Measurements from ENCODE around the gene RNASEH2C. TPM values are rescaled to one million over a fixed set of nuclear protein-coding genes. Genes with fewer than 3 reads are reported as not detected.
"Not testable (repeated sequence)": the region's sequence is repeated elsewhere in the genome, so short reads cannot be mapped to it uniquely, and the experiment has no call there.

The RNASEH2C gene
- total and polyA plus RNA-seq, 2 donors: 11.9 to 102 TPM

DNA sequence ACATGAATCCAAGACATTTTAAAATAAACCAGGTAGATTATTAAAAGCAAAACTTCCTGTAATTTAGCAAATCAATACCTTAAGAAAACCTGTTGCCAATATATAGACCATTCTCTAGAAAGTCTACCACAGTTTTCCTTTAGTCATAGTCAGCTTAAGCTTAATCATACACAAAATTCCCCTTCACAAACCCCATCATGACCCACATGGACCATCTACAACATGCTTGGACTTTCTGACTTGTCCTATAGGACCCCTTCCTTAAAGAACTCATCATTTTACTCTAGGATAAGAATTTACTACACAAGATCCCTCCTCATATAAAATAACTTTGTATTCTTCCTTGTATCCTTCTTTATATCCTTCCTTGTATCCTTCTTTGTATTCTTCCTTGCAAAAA, 16.2 kb upstream of the RNASEH2C start:
- H3K4me3 ChIP-seq (ENCODE audit: low read depth, low read length): no peak overlapping the region
- H3K27ac ChIP-seq (ENCODE audit: low read depth): no peak overlapping the region
- H3K36me3 ChIP-seq (ENCODE audit: insufficient read depth): no peaks in the 10 kb centered on the region
- DNase-seq (ENCODE audit: extremely low spot score): no peak
- no peaks in the 10 kb centered on the region for H3K4me1 ChIP-seq (ENCODE audit: insufficient read depth)

GRCh38 chr11:65735111-65735510, 14.5 kb upstream of the RNASEH2C start:
- not testable (repeated sequence) for H3K27ac ChIP-seq (ENCODE audit: low read depth); DNase-seq (ENCODE audit: extremely low spot score); H3K36me3 ChIP-seq (ENCODE audit: insufficient read depth); H3K4me3 ChIP-seq (ENCODE audit: low read depth, low read length); H3K4me1 ChIP-seq (ENCODE audit: insufficient read depth)
- 70% methylated on average over 4 of the region's 4 CpGs for WGBS

DNA sequence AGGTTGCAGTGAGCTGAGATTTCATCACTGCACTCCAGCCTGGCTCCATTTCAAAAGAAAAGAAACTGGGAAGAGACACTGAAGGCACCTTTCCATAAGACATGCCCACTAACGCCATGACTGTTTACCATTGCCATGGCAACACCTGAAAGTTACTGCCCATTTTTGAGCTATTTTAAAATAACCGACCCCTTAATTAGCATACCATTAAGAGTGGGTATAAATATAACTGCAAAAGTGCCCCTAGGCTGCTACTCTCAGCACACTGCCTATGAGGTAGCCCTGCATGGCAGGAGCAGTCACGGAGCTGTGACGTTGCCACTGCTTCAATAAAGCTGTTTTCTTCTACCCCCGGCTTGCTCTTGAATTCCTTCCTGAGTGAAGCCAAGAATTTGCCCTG, 9.9 kb upstream of the RNASEH2C start:
- H3K27ac ChIP-seq (ENCODE audit: low read depth): no peak overlapping the region

DNA sequence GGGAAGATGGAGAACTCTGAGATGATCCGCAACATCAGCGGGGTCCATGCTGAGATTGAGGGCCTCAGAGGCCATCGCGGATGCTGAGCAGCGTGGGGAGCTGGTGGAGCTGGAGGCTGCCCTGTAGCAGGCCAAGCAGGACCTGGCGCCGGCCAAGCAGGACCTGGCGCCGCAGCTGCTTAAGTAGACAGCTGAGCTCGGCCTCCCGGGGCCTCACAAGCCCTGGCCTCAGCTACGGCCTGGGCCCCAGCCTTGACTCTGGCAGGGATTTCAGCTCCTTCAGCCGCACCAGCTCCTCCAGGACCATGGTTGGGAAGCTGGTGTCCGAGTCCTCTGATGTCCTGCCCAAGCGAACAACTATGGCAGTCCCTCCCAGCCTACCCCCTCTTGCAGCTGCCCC, 7.3 kb upstream of the RNASEH2C start:
- no peaks in the 10 kb centered on the region for H3K4me1 ChIP-seq (ENCODE audit: insufficient read depth)
- WGBS: 89% methylated on average over 15 of the region's 15 CpGs
- DNase-seq (ENCODE audit: extremely low spot score): no peak
- no peaks in the 10 kb centered on the region for H3K36me3 ChIP-seq (ENCODE audit: insufficient read depth)
- no peak overlapping the region for H3K27ac ChIP-seq (ENCODE audit: low read depth)
- H3K4me3 ChIP-seq (ENCODE audit: low read depth, low read length): no peak overlapping the region

More for the DNA sequence above, 9.9 kb upstream of the RNASEH2C start:
- Histone ChIP-seq H3K4me1 (ENCODE audit: insufficient read depth) (no peaks in the 10 kb centered on the region), H3K4me3 (ENCODE audit: low read depth, low read length) (no peak overlapping the region), H3K36me3 (ENCODE audit: insufficient read depth) (no peaks in the 10 kb centered on the region)
- 65% methylated on average over 5 of the region's 5 CpGs for WGBS
- no peak for DNase-seq (ENCODE audit: extremely low spot score)

GRCh38 chr11:65726660-65727059, 6.1 kb upstream of the RNASEH2C start:
- no peak overlapping the region for H3K27ac ChIP-seq (ENCODE audit: low read depth)
- WGBS: 73% methylated on average over 6 of the region's 6 CpGs

DNA sequence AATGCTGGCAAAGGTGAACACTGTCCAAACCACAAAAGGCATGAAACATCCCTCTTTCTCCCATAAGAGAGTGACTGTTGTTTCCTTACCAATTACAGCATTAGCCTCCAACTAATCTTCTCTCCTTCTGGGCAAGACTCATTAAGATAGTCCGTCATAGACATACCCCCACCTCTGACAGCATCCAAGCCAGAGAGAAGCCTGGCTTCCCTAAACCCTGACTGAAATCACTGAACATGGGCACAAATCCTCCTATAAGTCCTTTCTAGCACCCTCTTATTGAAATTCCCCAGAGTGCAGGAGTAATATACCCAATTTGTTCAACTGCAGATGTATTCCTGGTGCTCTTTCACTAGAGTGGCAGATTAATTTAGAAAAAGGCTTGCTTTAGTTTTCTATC, 1.7 kb upstream of the RNASEH2C start:
- 84% methylated on average over 1 of the region's 1 CpG for WGBS
- H3K36me3 ChIP-seq (ENCODE audit: insufficient read depth): peaks cover 6% of the 10 kb centered on the region
- no peak for DNase-seq (ENCODE audit: extremely low spot score)
- no peaks in the 10 kb centered on the region for H3K4me1 ChIP-seq (ENCODE audit: insufficient read depth)
- no peak overlapping the region for H3K4me3 ChIP-seq (ENCODE audit: low read depth, low read length)
- H3K27ac ChIP-seq (ENCODE audit: low read depth): no peak overlapping the region

More at GRCh38 chr11:65726660-65727059, 6.1 kb upstream of the RNASEH2C start:
- DNase-seq (ENCODE audit: extremely low spot score): no peak
- H3K36me3 ChIP-seq (ENCODE audit: insufficient read depth): no peaks in the 10 kb centered on the region
- H3K4me1 ChIP-seq (ENCODE audit: insufficient read depth): no peaks in the 10 kb centered on the region
- no peak overlapping the region for H3K4me3 ChIP-seq (ENCODE audit: low read depth, low read length)

DNA sequence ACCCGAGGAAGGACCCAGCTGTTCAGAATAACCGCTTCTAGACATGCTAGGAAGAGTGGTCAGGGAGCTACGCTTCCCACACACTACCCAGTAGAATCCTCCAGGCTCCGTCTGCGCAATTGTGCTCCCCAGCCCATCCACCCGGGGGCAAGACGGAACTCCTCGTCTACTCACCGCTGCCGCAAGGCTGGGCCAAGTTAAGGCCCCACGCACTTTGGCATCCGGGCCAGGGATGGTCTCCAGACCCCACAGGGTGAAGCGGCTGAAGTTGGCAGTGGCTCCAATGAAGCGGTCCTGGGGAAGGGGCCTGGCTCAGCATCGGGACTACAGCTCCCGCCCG, 757 bp downstream of the RNASEH2C start:
- no peak overlapping the region for H3K27ac ChIP-seq (ENCODE audit: low read depth)
- peaks cover 10% of the 10 kb centered on the region for H3K36me3 ChIP-seq (ENCODE audit: insufficient read depth)
- no peak for DNase-seq (ENCODE audit: extremely low spot score)
- H3K4me3 ChIP-seq (ENCODE audit: low read depth, low read length): peak overlapping the region; percentile 48
- WGBS: 2% methylated on average over 17 of the region's 17 CpGs
- no peaks in the 10 kb centered on the region for H3K4me1 ChIP-seq (ENCODE audit: insufficient read depth)

DNA sequence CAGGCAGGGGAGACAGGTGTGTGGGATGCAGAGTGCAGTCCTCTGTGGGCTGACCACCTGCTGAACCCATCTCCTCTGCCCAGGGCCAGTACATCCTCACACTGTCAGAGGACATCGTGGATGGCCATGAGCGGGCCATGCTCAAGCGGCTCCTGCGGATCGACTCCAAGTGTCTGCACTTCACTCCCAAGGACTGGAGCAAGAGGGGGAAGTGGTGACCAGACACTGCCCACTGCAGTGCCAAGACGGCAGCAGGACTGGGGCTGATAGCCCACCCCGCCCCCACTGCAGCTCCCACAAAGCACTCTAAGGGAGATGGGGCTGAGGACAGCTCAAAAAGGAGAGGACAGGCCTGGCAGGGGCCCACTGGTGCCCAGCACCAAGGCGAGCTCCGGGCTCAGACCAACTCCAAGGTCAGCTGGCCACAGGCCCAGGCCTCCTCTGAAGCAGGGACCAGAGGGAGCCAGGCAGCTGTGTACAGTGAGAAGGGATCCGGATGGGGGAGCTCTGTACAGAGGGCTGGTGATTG, 1.6 kb downstream of the RNASEH2C start:
- WGBS: 68% methylated on average over 10 of the region's 10 CpGs
- Histone ChIP-seq H3K27ac (ENCODE audit: low read depth) (no peak overlapping the region), H3K4me3 (ENCODE audit: low read depth, low read length) (no peak overlapping the region), H3K36me3 (ENCODE audit: insufficient read depth) (peaks cover 10% of the 10 kb centered on the region), H3K4me1 (ENCODE audit: insufficient read depth) (no peaks in the 10 kb centered on the region)
- DNase-seq (ENCODE audit: extremely low spot score): no peak

DNA sequence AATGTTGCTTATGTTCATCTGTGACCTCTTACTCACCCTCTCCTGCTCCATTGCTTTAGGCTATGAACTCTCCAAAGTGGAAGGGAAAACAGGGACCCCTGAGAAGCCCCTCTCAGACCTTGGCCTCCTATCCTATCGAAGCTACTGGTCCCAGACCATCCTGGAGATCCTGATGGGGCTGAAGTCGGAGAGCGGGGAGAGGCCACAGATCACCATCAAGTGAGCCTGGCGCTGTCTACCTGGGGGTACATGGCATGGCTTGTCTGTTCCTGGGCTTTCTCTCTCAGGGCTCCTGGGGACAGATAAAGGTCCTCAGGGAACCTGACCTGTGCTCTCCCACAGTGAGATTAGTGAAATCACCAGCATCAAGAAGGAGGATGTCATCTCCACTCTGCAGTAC, 2.1 kb downstream of the RNASEH2C start:
- no peak for DNase-seq (ENCODE audit: extremely low spot score)
- WGBS: 92% methylated on average over 4 of the region's 4 CpGs
- no peaks in the 10 kb centered on the region for H3K4me1 ChIP-seq (ENCODE audit: insufficient read depth)
- peaks cover 10% of the 10 kb centered on the region for H3K36me3 ChIP-seq (ENCODE audit: insufficient read depth)
- no peak overlapping the region for H3K27ac ChIP-seq (ENCODE audit: low read depth)
- no peak overlapping the region for H3K4me3 ChIP-seq (ENCODE audit: low read depth, low read length)

GRCh38 chr11:65717906-65718305, 2.7 kb downstream of the RNASEH2C start:
- H3K36me3 ChIP-seq (ENCODE audit: insufficient read depth): peaks cover 10% of the 10 kb centered on the region
- 66% methylated on average over 6 of the region's 6 CpGs for WGBS

GRCh38 chr11:65716774-65717405, 3.7 kb downstream of the RNASEH2C start:
- Histone ChIP-seq H3K4me1 (ENCODE audit: insufficient read depth) (no peaks in the 10 kb centered on the region), H3K27ac (ENCODE audit: low read depth) (no peak overlapping the region), H3K4me3 (ENCODE audit: low read depth, low read length) (no peak overlapping the region), H3K36me3 (ENCODE audit: insufficient read depth) (peaks cover 10% of the 10 kb centered on the region)
- WGBS: 81% methylated on average over 14 of the region's 14 CpGs
- DNase-seq (ENCODE audit: extremely low spot score): no peak

More at GRCh38 chr11:65717906-65718305, 2.7 kb downstream of the RNASEH2C start:
- H3K4me3 ChIP-seq (ENCODE audit: low read depth, low read length): no peak overlapping the region
- no peak for DNase-seq (ENCODE audit: extremely low spot score)
- H3K4me1 ChIP-seq (ENCODE audit: insufficient read depth): no peaks in the 10 kb centered on the region
- no peak overlapping the region for H3K27ac ChIP-seq (ENCODE audit: low read depth)

DNA sequence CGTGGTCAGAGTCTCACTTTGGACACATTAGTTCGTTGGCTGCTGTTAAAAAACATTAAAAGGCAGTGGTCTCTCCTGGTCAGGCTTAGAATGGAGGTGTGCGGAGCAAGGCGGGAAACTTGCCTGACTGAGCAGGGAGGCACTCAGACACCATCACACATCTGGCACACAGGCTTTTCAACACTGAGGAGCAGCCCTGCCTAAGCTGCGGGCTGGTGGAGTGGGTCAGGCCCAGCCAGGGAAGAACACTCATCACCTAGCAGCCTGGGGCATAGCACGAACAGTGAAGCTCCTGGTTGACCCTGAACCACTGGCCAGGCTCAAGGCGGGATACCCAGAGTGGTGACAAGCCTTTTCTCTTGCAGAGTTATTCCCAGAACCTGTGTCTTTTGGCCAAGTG, 4.3 kb downstream of the RNASEH2C start:
- H3K27ac ChIP-seq (ENCODE audit: low read depth): no peak overlapping the region
- no peak overlapping the region for H3K4me3 ChIP-seq (ENCODE audit: low read depth, low read length)
- WGBS: 88% methylated on average over 7 of the region's 7 CpGs
- H3K4me1 ChIP-seq (ENCODE audit: insufficient read depth): no peaks in the 10 kb centered on the region
- DNase-seq (ENCODE audit: extremely low spot score): no peak
- peaks cover 10% of the 10 kb centered on the region for H3K36me3 ChIP-seq (ENCODE audit: insufficient read depth)

GRCh38 chr11:65714433-65714832, 6.2 kb downstream of the RNASEH2C start:
- peaks cover 10% of the 10 kb centered on the region for H3K36me3 ChIP-seq (ENCODE audit: insufficient read depth)
- H3K27ac ChIP-seq (ENCODE audit: low read depth): no peak overlapping the region
- 94% methylated on average over 16 of the region's 16 CpGs for WGBS
- no peak overlapping the region for H3K4me3 ChIP-seq (ENCODE audit: low read depth, low read length)
- no peak for DNase-seq (ENCODE audit: extremely low spot score)
- peaks cover 2% of the 10 kb centered on the region for H3K4me1 ChIP-seq (ENCODE audit: insufficient read depth)

- Histone ChIP-seq H3K4me3 (ENCODE audit: low read depth, low read length) (no peak overlapping the region), H3K27ac (ENCODE audit: low read depth) (no peak overlapping the region), H3K4me1 (ENCODE audit: insufficient read depth) (peaks cover 2% of the 10 kb centered on the region), H3K36me3 (ENCODE audit: insufficient read depth) (peaks cover 6% of the 10 kb centered on the region)
- DNase-seq (ENCODE audit: extremely low spot score): no peak
- WGBS: 94% methylated on average over 24 of the region's 24 CpGs
These were observed 7.2 kb downstream of the RNASEH2C start for GRCh38 chr11:65713212-65713969.

Data from urinary bladder (tissue), 4 donors.